ENCODE measurements around the gene GSK3A. TPM values are rescaled to one million over a fixed set of nuclear protein-coding genes. Genes with fewer than 3 reads are reported as not detected.

The GSK3A gene
- total and polyA plus RNA-seq, 2 of the 8 experiments (the other 6 are each of a cell fraction or from before 2014, with no cell fraction given), result 55.3 to 84.0 TPM

- peaks cover 7 to 66% (median 20%) of the 10 kb centered on the region in 4 experiments; a peak in 6 of 8 replicates for H3K36me3 ChIP-seq (ENCODE audit: control insufficient read depth in 2 of 4, insufficient read depth in 4 of 4, low read length in 3 of 4)
- H3K4me2 ChIP-seq (ENCODE audit: insufficient read depth in 1 of 2, low read depth in 2 of 2, low read length in 2 of 2), result no peak overlapping the region
- H3K4ac ChIP-seq (replicated peaks; ENCODE audit: insufficient read length, low read depth, low read length), result no peak overlapping the region
- POLR2A ChIA-PET (ENCODE audit: partially characterized antibody), result interaction anchor here (1.4 to 1.9 kb wide), 2 partner anchors 11 to 13 kb away, joined by 3 to 7 read pairs; no protein-coding TSS in a partner anchor
- no peak overlapping the region; the same call in 1 of the 2 replicates for H2BK15ac ChIP-seq (ENCODE audit: low read length)
- H4K91ac ChIP-seq (replicated peaks; ENCODE audit: insufficient read length, low read length), result no peak overlapping the region
- peaks cover 18% of the 10 kb centered on the region for H3K79me1 ChIP-seq (ENCODE audit: low read depth, low read length)
- no peak overlapping the region for H3K18ac ChIP-seq (ENCODE audit: extremely low read depth, low read length)
- no peak overlapping the region for H2BK20ac ChIP-seq (ENCODE audit: low read length)
- H2BK120ac ChIP-seq (replicated peaks; ENCODE audit: low read depth, low read length), result no peak overlapping the region
- H2BK5ac ChIP-seq (ENCODE audit: low read depth, low read length), result no peak overlapping the region
- no peak overlapping the region for H3K4me3 ChIP-seq (ENCODE audit: extremely low read depth in 1 of 4, insufficient read depth in 2 of 4, low read depth in 3 of 4, low read length in 4 of 4)
- H3K14ac ChIP-seq (ENCODE audit: insufficient read length), result no peak overlapping the region
- no peak overlapping the region for H2AFZ ChIP-seq (ENCODE audit: low read length)
- CTCF ChIA-PET (ENCODE audit: partially characterized antibody), result interaction anchor here (0.8 to 1.4 kb wide), 3 partner anchors 11 to 20 kb away, joined by 3 to 5 read pairs (median 3); no protein-coding TSS in a partner anchor
- H3K9ac ChIP-seq (replicated peaks in 1 of 4; ENCODE audit: extremely low read depth in 1 of 4, low read depth in 3 of 4, low read length in 3 of 4), result no peak overlapping the region
- H3K79me2 ChIP-seq (ENCODE audit: control insufficient read depth in 1 of 2, insufficient read depth in 2 of 2, low read length in 2 of 2), result peaks cover 0 to 42% of the 10 kb centered on the region in 2 experiments; a peak in 1 of 4 replicates
- H3K23me2 ChIP-seq (ENCODE audit: low read depth, low read length), result no peaks in the 10 kb centered on the region
- 80% methylated on average over 2 of the region's 2 CpGs; no CpG with 5 or more reads in 1 of the 2 experiments for WGBS, 2 experiments (ENCODE audit: extremely low coverage in 1 of 2, insufficient coverage in 1 of 2, insufficient read length in 1 of 2, insufficient replicate concordance in 2 of 2, low coverage in 1 of 2, low lambda C conversion rate in 2 of 2, missing lambda C conversion rate in 1 of 2)
- DNase-seq (ENCODE audit: low read depth in 1 of 2, low spot score in 2 of 2), result no peak
- H3K9me3 ChIP-seq (ENCODE audit: insufficient read depth in 2 of 2, low read depth in 1 of 2, low read length in 1 of 2), result no peaks in the 10 kb centered on the region
- H2AK5ac ChIP-seq (ENCODE audit: low read depth, low read length), result no peak overlapping the region; the same call in 1 of the 2 replicates
- H4K5ac ChIP-seq (ENCODE audit: insufficient read length, low read depth, low read length), result no peak overlapping the region
- no peak overlapping the region for H3K23ac ChIP-seq (ENCODE audit: insufficient read length)
- H4K20me1 ChIP-seq (replicated peaks in 1 of 2; ENCODE audit: control insufficient read depth in 1 of 2, insufficient read depth in 2 of 2, low read length in 2 of 2), result peaks cover 13 to 36% of the 10 kb centered on the region in 2 experiments
- no peak overlapping the region for H3K56ac ChIP-seq (replicated peaks; ENCODE audit: insufficient read length, low read depth, low read length)
- no peak overlapping the region for H2BK12ac ChIP-seq (ENCODE audit: low read depth, low read length)
- no peak for FAIRE-seq
- H3K4me1 ChIP-seq (replicated peaks in 1 of 4; ENCODE audit: control insufficient read depth in 3 of 4, insufficient read depth in 4 of 4, low read length in 3 of 4), result peaks cover 0 to 21% (median 4%) of the 10 kb centered on the region in 4 experiments; a peak in 3 of 7 replicates
- H4K8ac ChIP-seq (ENCODE audit: extremely low read depth, insufficient read depth, low read length), result no peak overlapping the region; the same call in 1 of the 2 replicates
- H3K27me3 ChIP-seq (replicated peaks in 1 of 4; ENCODE audit: control insufficient read depth in 3 of 4, extremely low read depth in 1 of 4, insufficient read depth in 3 of 4, low read length in 3 of 4), result no peaks in the 10 kb centered on the region
- no peak overlapping the region for H3K27ac ChIP-seq (ENCODE audit: low read depth, low read length)
- TF ChIP-seq PHF8 (conservative IDR thresholded peaks at IDR 0.05; ENCODE audit: low read depth, low read length), result no peak
- TF ChIP-seq JUND (IDR thresholded peaks at IDR 0.05; ENCODE audit: low read length), result no peak
- no peak for TF ChIP-seq CTCF (IDR thresholded peaks at IDR 0.05; ENCODE audit: control extremely low read depth in 1 of 3, insufficient read depth in 1 of 3, low read depth in 1 of 3, low read length in 3 of 3)
- TF ChIP-seq ZNF274 (IDR thresholded peaks at IDR 0.05; ENCODE audit: borderline replicate concordance, extremely low read depth, low read length), result no peak
- no peak for TF ChIP-seq KDM4A (IDR thresholded peaks at IDR 0.05; ENCODE audit: low read depth, low read length, severe bottlenecking)
- no peak for TF ChIP-seq FOSL1 (IDR thresholded peaks at IDR 0.05; ENCODE audit: insufficient read depth, low read depth, low read length)
- TF ChIP-seq USF2 (IDR thresholded peaks at IDR 0.05; ENCODE audit: low read length), result no peak
- no peak for TF ChIP-seq E2F6 (IDR thresholded peaks at IDR 0.05)
These were observed 38.7 kb downstream of the GSK3A start for GRCh38 chr19:42203700-42204099.
